ENCODE results near the gene ZNF521. TPM values are rescaled to one million over a fixed set of nuclear protein-coding genes. Genes with fewer than 3 reads are reported as not detected.

ZNF521 gene
- polyA plus RNA-seq, 3 donors: 0.07 to 0.20 TPM; not detected in 1

DNA sequence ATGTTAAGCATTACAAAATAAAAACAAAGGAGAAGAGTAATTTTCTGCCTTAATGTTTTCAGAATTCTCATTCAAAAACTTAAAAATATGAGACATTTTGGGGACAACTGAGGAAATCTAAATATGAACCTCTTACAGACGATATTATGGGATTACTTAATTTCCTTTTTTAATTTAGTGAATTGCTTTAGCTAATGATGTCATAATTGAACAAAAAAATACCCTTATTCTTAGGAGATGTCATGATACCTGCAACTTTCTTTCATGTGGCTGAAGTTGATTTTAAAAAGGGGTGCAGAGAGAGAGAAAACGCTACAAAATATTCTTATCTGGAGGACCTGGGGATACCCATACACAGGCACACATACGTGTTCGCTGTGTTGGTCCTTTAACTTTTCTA, 129.3 kb downstream of the ZNF521 start:
- TF ChIP-seq, protein P1, sequence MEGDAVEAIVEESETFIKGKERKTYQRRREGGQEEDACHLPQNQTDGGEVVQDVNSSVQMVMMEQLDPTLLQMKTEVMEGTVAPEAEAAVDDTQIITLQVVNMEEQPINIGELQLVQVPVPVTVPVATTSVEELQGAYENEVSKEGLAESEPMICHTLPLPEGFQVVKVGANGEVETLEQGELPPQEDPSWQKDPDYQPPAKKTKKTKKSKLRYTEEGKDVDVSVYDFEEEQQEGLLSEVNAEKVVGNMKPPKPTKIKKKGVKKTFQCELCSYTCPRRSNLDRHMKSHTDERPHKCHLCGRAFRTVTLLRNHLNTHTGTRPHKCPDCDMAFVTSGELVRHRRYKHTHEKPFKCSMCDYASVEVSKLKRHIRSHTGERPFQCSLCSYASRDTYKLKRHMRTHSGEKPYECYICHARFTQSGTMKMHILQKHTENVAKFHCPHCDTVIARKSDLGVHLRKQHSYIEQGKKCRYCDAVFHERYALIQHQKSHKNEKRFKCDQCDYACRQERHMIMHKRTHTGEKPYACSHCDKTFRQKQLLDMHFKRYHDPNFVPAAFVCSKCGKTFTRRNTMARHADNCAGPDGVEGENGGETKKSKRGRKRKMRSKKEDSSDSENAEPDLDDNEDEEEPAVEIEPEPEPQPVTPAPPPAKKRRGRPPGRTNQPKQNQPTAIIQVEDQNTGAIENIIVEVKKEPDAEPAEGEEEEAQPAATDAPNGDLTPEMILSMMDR (IDR thresholded peaks at IDR 0.05): no peak
- Histone ChIP-seq H3K4me1 (ENCODE audit: control insufficient read depth in 1 of 2, insufficient read depth in 2 of 2, low read length in 2 of 2) (peaks cover 11 to 13% of the 10 kb centered on the region in 2 donors), H3K9ac (ENCODE audit: insufficient read depth, low read length, poor library complexity, severe bottlenecking) (no peak overlapping the region), H3K27ac (ENCODE audit: low read depth in 1 of 2, low read length in 2 of 2) (no peak overlapping the region), H3K9me3 (replicated peaks in 1 of 2; ENCODE audit: control insufficient read depth in 1 of 2, insufficient read depth in 1 of 2, low read length in 2 of 2) (no peaks in the 10 kb centered on the region), H3K79me2 (ENCODE audit: insufficient read depth, low read length) (no peaks in the 10 kb centered on the region), H3K4me2 (replicated peaks; ENCODE audit: extremely low read depth, low read length, poor library complexity, severe bottlenecking) (no peak overlapping the region), H4K20me1 (ENCODE audit: insufficient read depth, low read length) (no peaks in the 10 kb centered on the region), H3K36me3 (replicated peaks in 1 of 2; ENCODE audit: control insufficient read depth in 1 of 2, insufficient read depth in 2 of 2, low read length in 2 of 2) (no peaks in the 10 kb centered on the region), H3K27me3 (ENCODE audit: control insufficient read depth in 2 of 2, insufficient read depth in 2 of 2, low read length in 2 of 2) (no peaks in the 10 kb centered on the region), H2AFZ (ENCODE audit: insufficient read depth, low read depth, low read length, poor library complexity, severe bottlenecking) (no peak overlapping the region), H3K4me3 (replicated peaks in 1 of 3; ENCODE audit: low read depth in 2 of 3, low read length in 3 of 3) (no peak overlapping the region)
- H3K27ac Mint-ChIP-seq: no peak overlapping the region
- H3K9me3 Mint-ChIP-seq: peaks cover 0 to 3% (median 0%) of the 10 kb centered on the region in 7 donors
- H3K27me3 Mint-ChIP-seq (ENCODE audit: low read depth in 3 of 3): peaks cover 0 to 2% (median 0%) of the 10 kb centered on the region in 3 donors
- WGBS (ENCODE audit: insufficient coverage): no CpG with 5 or more reads among the region's 4 CpGs
- no peak overlapping the region for H3K4me3 Mint-ChIP-seq
- peaks cover 12% of the 10 kb centered on the region for H3K4me1 Mint-ChIP-seq
- intact Hi-C loops (cut with micrococcal nuclease): no loop called here
- no peaks in the 10 kb centered on the region for H3K36me3 Mint-ChIP-seq
- DNase-seq: no peak

DNA sequence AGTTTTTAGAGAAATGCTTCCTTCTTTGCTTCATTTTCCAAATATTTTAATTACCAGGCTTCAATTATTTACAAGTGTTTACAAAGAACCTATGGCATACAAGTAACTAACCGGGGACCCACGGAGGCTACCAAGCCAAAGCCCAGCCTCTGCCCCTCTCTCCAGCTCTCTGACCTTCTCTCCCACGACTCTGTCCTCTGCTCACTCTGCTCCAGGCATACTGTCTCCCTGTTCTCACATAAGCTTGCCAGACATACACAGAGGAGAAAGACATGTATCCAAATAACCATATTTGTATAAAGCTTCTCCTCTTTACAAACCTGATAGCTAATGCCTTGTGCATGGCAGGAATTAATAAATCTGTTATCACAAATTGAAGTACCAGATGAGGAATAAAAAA, 141.3 kb downstream of the ZNF521 start:
- intact Hi-C loops (cut with micrococcal nuclease): no loop called here
- Mint-ChIP-seq H3K27ac (no peak overlapping the region), H3K27me3 (ENCODE audit: low read depth in 3 of 3) (no peaks in the 10 kb centered on the region), H3K36me3 (no peaks in the 10 kb centered on the region), H3K4me1 (peaks cover 5% of the 10 kb centered on the region), H3K9me3 (no peaks in the 10 kb centered on the region), H3K4me3 (no peak overlapping the region)
- TF ChIP-seq, protein P1 (IDR thresholded peaks at IDR 0.05): no peak
- no peak overlapping the region for H3K9ac ChIP-seq (ENCODE audit: insufficient read depth, low read length, poor library complexity, severe bottlenecking)
- no peak overlapping the region for H3K27ac ChIP-seq (ENCODE audit: low read depth in 1 of 2, low read length in 2 of 2)
- H3K79me2 ChIP-seq (ENCODE audit: insufficient read depth, low read length): no peaks in the 10 kb centered on the region
- H3K4me3 ChIP-seq (replicated peaks in 1 of 3; ENCODE audit: low read depth in 2 of 3, low read length in 3 of 3): no peak overlapping the region
- H3K36me3 ChIP-seq (replicated peaks in 1 of 2; ENCODE audit: control insufficient read depth in 1 of 2, insufficient read depth in 2 of 2, low read length in 2 of 2): no peaks in the 10 kb centered on the region
- H3K27me3 ChIP-seq (ENCODE audit: control insufficient read depth in 2 of 2, insufficient read depth in 2 of 2, low read length in 2 of 2): no peaks in the 10 kb centered on the region
- no peak overlapping the region for H3K4me2 ChIP-seq (replicated peaks; ENCODE audit: extremely low read depth, low read length, poor library complexity, severe bottlenecking)
- WGBS (ENCODE audit: insufficient coverage): 92% methylated on average over 2 of the region's 3 CpGs
- no peaks in the 10 kb centered on the region for H4K20me1 ChIP-seq (ENCODE audit: insufficient read depth, low read length)
- DNase-seq: no peak
- no peaks in the 10 kb centered on the region for H3K9me3 ChIP-seq (replicated peaks in 1 of 2; ENCODE audit: control insufficient read depth in 1 of 2, insufficient read depth in 1 of 2, low read length in 2 of 2)
- H3K4me1 ChIP-seq (ENCODE audit: control insufficient read depth in 1 of 2, insufficient read depth in 2 of 2, low read length in 2 of 2): no peaks in the 10 kb centered on the region
- no peak overlapping the region for H2AFZ ChIP-seq (ENCODE audit: insufficient read depth, low read depth, low read length, poor library complexity, severe bottlenecking)

Measured in CD14-positive monocyte (primary cell).